Caco-2 (cell line): ENCODE results near the gene TMEM131. TPM values are rescaled to one million over a fixed set of nuclear protein-coding genes. Genes with fewer than 3 reads are reported as not detected.

Experiments used
- BruUV-seq: library from RNA; stranded (reverse); fragments of 400-500 nt; replicated peaks from 2 replicates; lab custom pipeline; 2021; lab: Mats Ljungman, UMichigan
- CTCF ChIA-PET: fragments of 300-600 bp; sonication (Branson Sonifier 250); formaldehyde crosslinking; loops from one replicate; lab custom pipeline; 2022; ENCODE audit warnings: antibody characterized with exemption; lab: Charles Lee
- POLR2A ChIA-PET: fragments of 300-600 bp; sonication (Branson Sonifier 250); formaldehyde crosslinking; loops from one replicate; lab custom pipeline; 2022; ENCODE audit warnings: antibody characterized with exemption; lab: Charles Lee
- DNase-seq, 2 experiments: peaks; one replicate each; pipeline versions ENCODE4 v3.0.0 to v3.0.0-alpha.2; 2020 to 2022
- H3K27me3 ChIP-seq: replicated peaks from 2 replicates; pipeline ENCODE4 v1.6.0; 2011; ENCODE audit warnings: low read length; ENCODE audit not compliant: control insufficient read depth, insufficient read depth
- H3K36me3 ChIP-seq: 2 replicates; pipeline ENCODE4 v1.5.1; 2011; ENCODE audit warnings: low read length; ENCODE audit not compliant: control insufficient read depth, insufficient read depth
- H3K4me1 ChIP-seq: fragments of 250-450 bp; sonication (Bioruptor Pico); 2 replicates; pipeline ENCODE4 v1.5.1; 2020; ENCODE audit warnings: mild to moderate bottlenecking
- H3K4me3 ChIP-seq: 2 replicates; pipeline ENCODE4 v1.5.1; 2011; ENCODE audit warnings: low read depth, mild to moderate bottlenecking, control low read depth, low read length
- H3K9me3 ChIP-seq: fragments of 250-450 bp; sonication (Bioruptor Pico); 2 replicates; pipeline ENCODE4 v1.5.1; 2020; ENCODE audit warnings: mild to moderate bottlenecking, moderate library complexity
- H3K27ac Mint-ChIP-seq: one replicate; pipeline ENCODE4 v1.8.0; 2022; ENCODE audit warnings: mixed read lengths; ENCODE audit not compliant: unreplicated experiment
- H3K27me3 Mint-ChIP-seq: one replicate; pipeline ENCODE4 v1.8.0; 2022; ENCODE audit warnings: mixed read lengths; ENCODE audit not compliant: insufficient read depth, unreplicated experiment
- H3K36me3 Mint-ChIP-seq: one replicate; pipeline ENCODE4 v1.8.0; 2022; ENCODE audit warnings: mild to moderate bottlenecking, mixed read lengths; ENCODE audit not compliant: insufficient read depth, unreplicated experiment
- H3K4me1 Mint-ChIP-seq: one replicate; pipeline ENCODE4 v1.8.0; 2022; ENCODE audit warnings: low read depth, mixed read lengths; ENCODE audit not compliant: unreplicated experiment
- H3K4me3 Mint-ChIP-seq: one replicate; pipeline ENCODE4 v1.8.0; 2022; ENCODE audit warnings: mild to moderate bottlenecking, moderate library complexity, mixed read lengths; ENCODE audit not compliant: unreplicated experiment
- H3K9me3 Mint-ChIP-seq: one replicate; pipeline ENCODE4 v1.8.0; 2022; ENCODE audit warnings: mixed read lengths; ENCODE audit not compliant: unreplicated experiment
- CTCF ChIP-seq, 2 experiments: fragments of 200-600 bp in 1 of 2; IDR thresholded peaks; 1 replicate in 1 of 2; 2 replicates in 1 of 2; pipeline versions ENCODE4 v1.5.1 to v1.8.0; 2011 to 2022; ENCODE audit warnings: antibody characterized with exemption in 1 of 2, control low read depth in 1 of 2, inconsistent platforms in 1 of 2, low read depth in 1 of 2, low read length in 1 of 2, mild to moderate bottlenecking in 1 of 2, moderate library complexity in 1 of 2; ENCODE audit not compliant: insufficient read depth in 1 of 2, severe bottlenecking in 1 of 2, unreplicated experiment in 1 of 2
- intact Hi-C: fragments of 100-400 bp; cut with micrococcal nuclease; formaldehyde crosslinking; loops from one replicate; pipeline ENCODE4 v1.10.0; 2022; ENCODE audit not compliant: unreplicated experiment
- total RNA-seq: library from RNA; stranded (reverse); gene quantifications from 2 replicates; pipeline ENCODE4 v1.2.3, GENCODE V29; 2022

TMEM131 gene
- total RNA-seq, 1 experiment from 2014 or later: 36.3 TPM

GRCh38 chr2:97993926-97994325, 1.8 kb downstream of the TMEM131 start:
- no peaks in the 10 kb centered on the region for H3K27me3 ChIP-seq
- peak in 1 of 2 experiments; percentile 3 for TF ChIP-seq CTCF (IDR thresholded peaks at IDR 0.05; ENCODE audit: insufficient read depth in 1 of 2, low read depth in 1 of 2, low read length in 1 of 2, severe bottlenecking in 1 of 2, unreplicated experiment in 1 of 2)
- POLR2A ChIA-PET: no interaction called here
- H3K4me1 ChIP-seq: peaks cover 20% of the 10 kb centered on the region
- no peak overlapping the region for H3K27ac Mint-ChIP-seq
- H3K4me1 Mint-ChIP-seq: peaks cover 16% of the 10 kb centered on the region
- CTCF ChIA-PET: no interaction called here
- intact Hi-C loops: loop anchor here (2.0 to 10.0 kb wide), 3 partner anchors 27 to 129 kb away; partner anchors contain the start of gene VWA3B
- H3K4me3 ChIP-seq: peak overlapping the region; percentile 98; the same call in 1 of the 2 replicates
- no peaks in the 10 kb centered on the region for H3K27me3 Mint-ChIP-seq
- no TSS peak for BruUV-seq
- H3K36me3 Mint-ChIP-seq: peaks cover 5% of the 10 kb centered on the region
- H3K4me3 Mint-ChIP-seq: peak overlapping the region; percentile 92
- no peaks in the 10 kb centered on the region; the same call in 1 of the 2 replicates for H3K9me3 ChIP-seq
- H3K36me3 ChIP-seq: no peaks in the 10 kb centered on the region
- no peak for DNase-seq
- H3K9me3 Mint-ChIP-seq: peaks cover 3% of the 10 kb centered on the region

- Mint-ChIP-seq H3K27me3 (no peaks in the 10 kb centered on the region), H3K27ac (no peak overlapping the region), H3K4me3 (peak overlapping the region; percentile 92), H3K36me3 (peaks cover 5% of the 10 kb centered on the region), H3K9me3 (peaks cover 11% of the 10 kb centered on the region), H3K4me1 (peaks cover 16% of the 10 kb centered on the region)
- TF ChIP-seq CTCF (IDR thresholded peaks at IDR 0.05; ENCODE audit: insufficient read depth in 1 of 2, low read depth in 1 of 2, low read length in 1 of 2, severe bottlenecking in 1 of 2, unreplicated experiment in 1 of 2): no peak
- BruUV-seq: no TSS peak
- Histone ChIP-seq H3K27me3 (no peaks in the 10 kb centered on the region), H3K9me3 (no peaks in the 10 kb centered on the region; the same call in 1 of the 2 replicates), H3K36me3 (no peaks in the 10 kb centered on the region), H3K4me1 (peaks cover 20% of the 10 kb centered on the region), H3K4me3 (no peak overlapping the region)
- intact Hi-C loops: loop anchor here (10.0 kb wide), 2 partner anchors 92 to 128 kb away; partner anchors contain the start of gene VWA3B
- CTCF ChIA-PET: no interaction called here
- no peak for DNase-seq
- POLR2A ChIA-PET: no interaction called here
These were observed 2.6 kb downstream of the TMEM131 start for GRCh38 chr2:97992836-97993825.

GRCh38 chr2:97991081-97991856, 4.5 kb downstream of the TMEM131 start:
- H3K27ac Mint-ChIP-seq: no peak overlapping the region
- H3K4me1 ChIP-seq: peaks cover 15% of the 10 kb centered on the region
- intact Hi-C loops: loop anchor here (10.0 kb wide), 2 partner anchors 94 to 126 kb away; partner anchors contain the start of gene VWA3B
- no peak overlapping the region for H3K4me3 Mint-ChIP-seq
- DNase-seq: no peak
- peaks cover 16% of the 10 kb centered on the region for H3K4me1 Mint-ChIP-seq
- H3K9me3 Mint-ChIP-seq: peaks cover 13% of the 10 kb centered on the region
- TF ChIP-seq CTCF (IDR thresholded peaks at IDR 0.05; ENCODE audit: insufficient read depth in 1 of 2, low read depth in 1 of 2, low read length in 1 of 2, severe bottlenecking in 1 of 2, unreplicated experiment in 1 of 2): no peak
- H3K27me3 Mint-ChIP-seq: no peaks in the 10 kb centered on the region
- POLR2A ChIA-PET: no interaction called here
- H3K4me3 ChIP-seq: no peak overlapping the region
- H3K36me3 ChIP-seq: no peaks in the 10 kb centered on the region
- CTCF ChIA-PET: no interaction called here
- no peaks in the 10 kb centered on the region; the same call in 1 of the 2 replicates for H3K9me3 ChIP-seq
- no peaks in the 10 kb centered on the region for H3K27me3 ChIP-seq
- BruUV-seq: no TSS peak
- H3K36me3 Mint-ChIP-seq: peaks cover 3% of the 10 kb centered on the region
